ENCODE measurements around the gene ISLR.

- TF ChIP-seq CTCF (conservative IDR thresholded peaks at IDR 0.05; ENCODE audit: low read depth in 2 of 2) (no peak), JUNB (IDR thresholded peaks at IDR 0.05; ENCODE audit: unreplicated experiment) (no peak), ZNF114 (CRISPR knock-in tag; IDR thresholded peaks at IDR 0.05) (no peak), EZH2 (IDR thresholded peaks at IDR 0.05; ENCODE audit: low read depth, unreplicated experiment) (peak; percentile 99), REST (IDR thresholded peaks at IDR 0.05; ENCODE audit: unreplicated experiment) (no peak), POLR2AphosphoS5 (IDR thresholded peaks at IDR 0.05; ENCODE audit: low read depth) (no peak), EZH2phosphoT487 (IDR thresholded peaks at IDR 0.05; ENCODE audit: unreplicated experiment) (peak; percentile 95)
Measured at GRCh38 chr15:74130155-74130848, 43.2 kb upstream of the ISLR start, which contains the start of gene ISLR2.

Measured in GM23338 (cell line).